GM12891 (cell line): ENCODE data around the gene AMDHD1.

ENCODE experiments used
- PAX5 ChIP-seq: IDR thresholded peaks from 2 replicates; pipeline ENCODE4 v1.6.1; 2011; ENCODE audit warnings: low read length, moderate library complexity, mild to moderate bottlenecking; ENCODE audit not compliant: insufficient read depth, severe bottlenecking
- POLR2A ChIP-seq: IDR thresholded peaks from 2 replicates; pipeline ENCODE4 v1.6.1; 2011; ENCODE audit warnings: low read depth, low read length, control low read depth
- POLR2AphosphoS5 ChIP-seq: IDR thresholded peaks from 2 replicates; pipeline ENCODE4 v1.6.1; 2011; ENCODE audit warnings: low read depth, low read length, control low read depth
- POU2F2 ChIP-seq: IDR thresholded peaks from 2 replicates; pipeline ENCODE4 v1.6.1; 2011; ENCODE audit warnings: low read depth, mild to moderate bottlenecking, control low read depth, low read length, moderate library complexity
- SPI1 ChIP-seq: IDR thresholded peaks from 2 replicates; pipeline ENCODE4 v1.6.1; 2011; ENCODE audit warnings: low read depth, low read length, control low read depth
- TAF1 ChIP-seq: IDR thresholded peaks from 2 replicates; pipeline ENCODE4 v1.6.1; 2011; ENCODE audit warnings: low read depth, low read length, control low read depth

GRCh38 chr12:95963096-95963495, 20.0 kb downstream of the AMDHD1 start:
- TF ChIP-seq POLR2AphosphoS5: no peak
- TF ChIP-seq POLR2A: no peak
- no peak for TF ChIP-seq TAF1
- TF ChIP-seq SPI1: no peak
- no peak for TF ChIP-seq POU2F2
- TF ChIP-seq PAX5: no peak
